ENCODE data around the gene MAG. TPM values are rescaled to one million over a fixed set of nuclear protein-coding genes. Genes with fewer than 3 reads are reported as not detected.

Gene MAG
- total RNA-seq, 1 experiment from 2014 or later = not detected

GRCh38 chr19:35355791-35356460, 64.0 kb downstream of the MAG start:
- H2BK12ac ChIP-seq (ENCODE audit: insufficient read length, low read depth, low read length) = no peak overlapping the region
- no peak for TF ChIP-seq CTCF (conservative IDR thresholded peaks at IDR 0.05)
- WGBS (ENCODE audit: extremely low coverage, insufficient read length, low lambda C conversion rate) = no CpG with 5 or more reads among the region's 6 CpGs
- H2BK15ac ChIP-seq (ENCODE audit: low read depth, low read length) = no peak overlapping the region
- no peak overlapping the region for H3T11ph ChIP-seq (ENCODE audit: low read length)
- no peaks in the 10 kb centered on the region; the same call in 1 of the 2 replicates for H3K4me1 ChIP-seq (ENCODE audit: insufficient read depth, low read length)
- H3K4me2 ChIP-seq (ENCODE audit: insufficient read depth, insufficient read length, low read length) = no peak overlapping the region
- H3K27me3 Mint-ChIP-seq (ENCODE audit: low read depth) = peaks cover 4% of the 10 kb centered on the region
- no peak overlapping the region for H4K8ac ChIP-seq (replicated peaks; ENCODE audit: insufficient read length, low read depth, low read length)
- H3K23ac ChIP-seq (ENCODE audit: insufficient read length, low read depth, low read length) = no peak overlapping the region
- peaks cover 4% of the 10 kb centered on the region for H3K23me2 ChIP-seq (ENCODE audit: insufficient read length, low read depth, low read length, poor library complexity, severe bottlenecking)
- H3K27ac Mint-ChIP-seq = peak overlapping the region in 1 of 3 experiments; percentile 76; a peak in 2 of 7 replicates
- H4K5ac ChIP-seq (ENCODE audit: insufficient read length, low read depth, low read length) = no peak overlapping the region
- no peak overlapping the region for H2AK5ac ChIP-seq (ENCODE audit: insufficient read length, low read length)
- H3K4ac ChIP-seq (ENCODE audit: low read depth, low read length) = no peak overlapping the region
- no peak overlapping the region for H4K91ac ChIP-seq (ENCODE audit: insufficient read length, low read depth, low read length)
- no peak overlapping the region for H3K56ac ChIP-seq (ENCODE audit: insufficient read length, low read depth, low read length)
- H3K36me3 Mint-ChIP-seq (ENCODE audit: insufficient read depth in 1 of 3, low read depth in 3 of 3) = no peaks in the 10 kb centered on the region; a peak in 1 of 7 replicates
- H3K18ac ChIP-seq (ENCODE audit: insufficient read length, low read depth, low read length) = no peak overlapping the region
- H3K4me1 Mint-ChIP-seq = peaks cover 6 to 7% of the 10 kb centered on the region in 2 experiments
- peaks cover 4% of the 10 kb centered on the region for H4K20me1 ChIP-seq (ENCODE audit: control insufficient read depth, insufficient read depth, insufficient read length)
- no peak overlapping the region for H3K14ac ChIP-seq (ENCODE audit: insufficient read depth, low read length)
- H3K4me3 Mint-ChIP-seq = no peak overlapping the region
- H3K9me3 Mint-ChIP-seq = no peaks in the 10 kb centered on the region
- H3K27ac ChIP-seq (ENCODE audit: insufficient read length, low read depth, low read length) = no peak overlapping the region
- no peak overlapping the region for H2AFZ ChIP-seq (ENCODE audit: low read length)
- no peak overlapping the region for H2BK120ac ChIP-seq (ENCODE audit: low read depth, low read length, poor library complexity, severe bottlenecking)
- H3K9me3 ChIP-seq (ENCODE audit: control insufficient read depth, low read depth, low read length) = no peaks in the 10 kb centered on the region
- H2BK20ac ChIP-seq (ENCODE audit: low read depth, low read length, poor library complexity, severe bottlenecking) = no peak overlapping the region
- no peak for DNase-seq
- no peaks in the 10 kb centered on the region for H3K79me1 ChIP-seq (ENCODE audit: insufficient read depth, low read depth, low read length, poor library complexity, severe bottlenecking)
- H2BK5ac ChIP-seq (ENCODE audit: insufficient read length, low read length) = no peak overlapping the region
- H3K79me2 ChIP-seq (ENCODE audit: insufficient read depth, low read length) = no peaks in the 10 kb centered on the region
- no peaks in the 10 kb centered on the region for H3K27me3 ChIP-seq (ENCODE audit: insufficient read depth, low read length)
- H3K9ac ChIP-seq (ENCODE audit: extremely low read depth, insufficient read length, low read length) = no peak overlapping the region

Measured in H9 (cell line).